Sigmoid colon (tissue), 7 donors: ENCODE measurements around the gene SFT2D3. TPM values are rescaled to one million over a fixed set of nuclear protein-coding genes. Genes with fewer than 3 reads are reported as not detected.

Experiments used
- DNase-seq: peaks from one replicate; pipeline ENCODE4 v3.0.0-alpha.2; 2019
- H3K27ac ChIP-seq, 4 donors: fragments of 200-600 bp; sonication (generic); one replicate each; pipeline ENCODE4 v1.5.1; 2016 to 2019; ENCODE audit warnings: mild to moderate bottlenecking in 1 of 4
- H3K27me3 ChIP-seq, 3 donors: fragments of 200-600 bp; sonication (generic); one replicate each; pipeline ENCODE4 v1.5.1; 2019; ENCODE audit warnings: mild to moderate bottlenecking in 1 of 3
- H3K36me3 ChIP-seq, 4 donors: fragments of 200-600 bp; sonication (generic); one replicate each; pipeline ENCODE4 v1.5.1; 2016 to 2019
- H3K4me1 ChIP-seq, 4 donors: fragments of 200-600 bp; sonication (generic); one replicate each; pipeline ENCODE4 v1.5.1; 2017 to 2019
- H3K4me3 ChIP-seq, 4 donors: fragments of 200-600 bp; sonication (generic); one replicate each; pipeline ENCODE4 v1.5.1; 2017 to 2019; ENCODE audit warnings: mild to moderate bottlenecking in 2 of 4, moderate library complexity in 1 of 4
- H3K9me3 ChIP-seq, 4 donors: fragments of 200-600 bp in 3 of 4; sonication (generic) in 3 of 4; one replicate each; pipeline versions ENCODE4 v1.5.1 to v1.6.1; 2013 to 2019
- EP300 ChIP-seq, 4 donors: sonication (generic); formaldehyde crosslinking; IDR thresholded peaks; one replicate each; pipeline ENCODE4 v1.6.1; 2017; ENCODE audit warnings: antibody characterized with exemption in 4 of 4
- POLR2A ChIP-seq, 2 donors: fragments of 450-650 bp; IDR thresholded peaks; one replicate each; pipeline ENCODE4 v1.6.1; 2016; ENCODE audit warnings: antibody characterized with exemption in 2 of 2, mild to moderate bottlenecking in 2 of 2, moderate library complexity in 2 of 2
- POLR2AphosphoS5 ChIP-seq, 4 donors: sonication (generic); formaldehyde crosslinking; IDR thresholded peaks; one replicate each; pipeline ENCODE4 v1.6.1; 2017; ENCODE audit warnings: antibody characterized with exemption in 4 of 4
- WGBS, 2 donors: extraction: QIAGEN DNeasy Blood & Tissue Kit; methylation state at CpG; one replicate each; pipeline ENCODE4 v1.1.7; 2013; 5-methylcytosine and 5-hydroxymethylcytosine counted together
- intact Hi-C: fragments of 100-400 bp; cut with DNase I; formaldehyde crosslinking; loops from one replicate; pipeline ENCODE4 v1.15.1; 2023
- polyA plus RNA-seq, 3 donors: library from polyadenylated mRNA; stranded (reverse); fragments of 200-250 nt; gene quantifications; one replicate each; pipeline ENCODE4 v1.2.3, GENCODE V29; 2013
- total RNA-seq, 4 donors: library from RNA; depleted of rRNA; stranded (reverse); fragments of >200 nt; gene quantifications; one replicate each; pipeline ENCODE4 v1.1.0, GENCODE V29; 2016
- TF ChIP-seq, protein P1 (sequence below), 4 experiments: fragments of 450-650 bp in 3 of 4; fragments of 200-600 bp in 1 of 4; IDR thresholded peaks; one replicate each; pipeline ENCODE4 v1.5.1; 2016 to 2019; ENCODE audit warnings: antibody characterized with exemption in 4 of 4, mild to moderate bottlenecking in 3 of 4, moderate library complexity in 2 of 4
- donor health status: healthy with polysubstance abuse.
- donor health status: Bipolar disorder and iron deficiency.
- donor health status: healthy.

Gene SFT2D3
- total and polyA plus RNA-seq, 7 donors = 1.4 to 8.6 (median 6.5) TPM

DNA sequence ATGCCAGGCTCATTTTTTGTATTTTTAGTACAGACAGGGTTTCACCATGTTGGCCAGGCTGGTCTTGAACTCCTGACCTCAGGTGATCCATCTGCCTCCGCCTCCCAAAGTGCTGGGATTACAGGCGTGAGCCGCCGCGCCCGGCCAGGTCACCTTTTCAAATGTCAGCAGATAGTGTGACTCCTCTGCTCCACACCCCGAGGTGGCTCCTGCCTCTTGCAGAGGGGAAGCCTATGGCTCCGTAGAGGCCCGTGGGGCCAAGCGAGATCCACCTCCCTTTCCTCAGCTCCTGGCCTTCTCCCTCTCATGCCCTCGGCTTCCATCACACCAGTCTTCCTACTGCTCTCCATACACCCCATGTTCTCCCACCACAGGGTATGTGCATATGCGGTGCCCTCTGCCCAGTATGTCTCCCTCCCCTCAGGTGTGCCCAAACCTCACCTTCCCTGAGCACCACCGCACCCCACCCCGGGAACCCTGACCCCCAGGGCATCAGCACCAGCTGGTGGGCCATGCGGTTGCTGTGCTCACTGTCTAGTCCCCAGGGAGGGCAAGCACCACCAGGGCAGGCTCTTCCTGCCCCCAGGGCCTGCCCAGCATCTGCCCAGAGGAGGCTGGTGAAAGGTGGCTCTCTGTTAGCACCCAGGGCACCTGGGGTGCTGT, 44.6 kb upstream of the SFT2D3 start:
- peak; percentile 56 for DNase-seq
- H3K4me3 ChIP-seq = no peak overlapping the region
- peaks cover 0 to 100% (median 99%) of the 10 kb centered on the region in 4 donors for H3K4me1 ChIP-seq
- H3K9me3 ChIP-seq = no peaks in the 10 kb centered on the region
- peaks cover 7 to 51% (median 33%) of the 10 kb centered on the region in 4 donors for H3K36me3 ChIP-seq
- 81 to 87% methylated on average over 15 of the region's 15 CpGs for WGBS, 2 donors
- H3K27ac ChIP-seq = peak overlapping the region; percentile 86 to 97 (median 92)
- no peak for TF ChIP-seq POLR2A (IDR thresholded peaks at IDR 0.05)
- no peak for TF ChIP-seq POLR2AphosphoS5 (IDR thresholded peaks at IDR 0.05)
- TF ChIP-seq, protein P1, sequence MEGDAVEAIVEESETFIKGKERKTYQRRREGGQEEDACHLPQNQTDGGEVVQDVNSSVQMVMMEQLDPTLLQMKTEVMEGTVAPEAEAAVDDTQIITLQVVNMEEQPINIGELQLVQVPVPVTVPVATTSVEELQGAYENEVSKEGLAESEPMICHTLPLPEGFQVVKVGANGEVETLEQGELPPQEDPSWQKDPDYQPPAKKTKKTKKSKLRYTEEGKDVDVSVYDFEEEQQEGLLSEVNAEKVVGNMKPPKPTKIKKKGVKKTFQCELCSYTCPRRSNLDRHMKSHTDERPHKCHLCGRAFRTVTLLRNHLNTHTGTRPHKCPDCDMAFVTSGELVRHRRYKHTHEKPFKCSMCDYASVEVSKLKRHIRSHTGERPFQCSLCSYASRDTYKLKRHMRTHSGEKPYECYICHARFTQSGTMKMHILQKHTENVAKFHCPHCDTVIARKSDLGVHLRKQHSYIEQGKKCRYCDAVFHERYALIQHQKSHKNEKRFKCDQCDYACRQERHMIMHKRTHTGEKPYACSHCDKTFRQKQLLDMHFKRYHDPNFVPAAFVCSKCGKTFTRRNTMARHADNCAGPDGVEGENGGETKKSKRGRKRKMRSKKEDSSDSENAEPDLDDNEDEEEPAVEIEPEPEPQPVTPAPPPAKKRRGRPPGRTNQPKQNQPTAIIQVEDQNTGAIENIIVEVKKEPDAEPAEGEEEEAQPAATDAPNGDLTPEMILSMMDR (IDR thresholded peaks at IDR 0.05) = no peak
- no peak for TF ChIP-seq EP300 (IDR thresholded peaks at IDR 0.05)
- intact Hi-C loops = no loop called here
- no peaks in the 10 kb centered on the region for H3K27me3 ChIP-seq

DNA sequence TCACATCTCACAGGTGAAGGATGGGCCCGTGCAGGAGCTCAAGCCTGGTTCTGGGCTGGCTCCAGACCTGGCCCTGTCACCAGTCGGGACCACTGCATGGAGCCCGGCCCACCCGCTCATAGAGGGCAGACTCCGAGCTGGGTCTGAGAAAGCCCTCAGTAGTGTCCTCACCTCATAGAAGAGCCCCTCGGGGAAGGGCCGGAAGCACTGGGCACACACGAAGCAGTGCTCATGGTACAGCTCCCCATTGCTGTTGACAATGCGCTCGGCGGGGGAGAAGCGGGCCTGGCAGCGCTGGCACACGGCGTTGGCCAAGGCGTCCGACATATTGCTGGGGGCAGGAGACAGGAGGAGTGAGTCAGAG, 44.1 kb upstream of the SFT2D3 start:
- peaks cover 7 to 51% (median 33%) of the 10 kb centered on the region in 4 donors for H3K36me3 ChIP-seq
- H3K27ac ChIP-seq = peak overlapping the region; percentile 86 to 97 (median 92)
- intact Hi-C loops = no loop called here
- H3K4me3 ChIP-seq = no peak overlapping the region
- TF ChIP-seq, protein P1 (IDR thresholded peaks at IDR 0.05) = no peak
- peak in 1 of 4 donors; percentile 1 for TF ChIP-seq EP300 (IDR thresholded peaks at IDR 0.05)
- no peak for TF ChIP-seq POLR2A (IDR thresholded peaks at IDR 0.05)
- peak in 3 of 4 donors; percentile 4 to 48 (median 36) for TF ChIP-seq POLR2AphosphoS5 (IDR thresholded peaks at IDR 0.05)
- DNase-seq = no peak
- WGBS, 2 donors = 93% methylated on average over 17 of the region's 17 CpGs
- H3K27me3 ChIP-seq = no peaks in the 10 kb centered on the region
- H3K4me1 ChIP-seq = peaks cover 0 to 100% (median 100%) of the 10 kb centered on the region in 4 donors
- H3K9me3 ChIP-seq = no peaks in the 10 kb centered on the region

DNA sequence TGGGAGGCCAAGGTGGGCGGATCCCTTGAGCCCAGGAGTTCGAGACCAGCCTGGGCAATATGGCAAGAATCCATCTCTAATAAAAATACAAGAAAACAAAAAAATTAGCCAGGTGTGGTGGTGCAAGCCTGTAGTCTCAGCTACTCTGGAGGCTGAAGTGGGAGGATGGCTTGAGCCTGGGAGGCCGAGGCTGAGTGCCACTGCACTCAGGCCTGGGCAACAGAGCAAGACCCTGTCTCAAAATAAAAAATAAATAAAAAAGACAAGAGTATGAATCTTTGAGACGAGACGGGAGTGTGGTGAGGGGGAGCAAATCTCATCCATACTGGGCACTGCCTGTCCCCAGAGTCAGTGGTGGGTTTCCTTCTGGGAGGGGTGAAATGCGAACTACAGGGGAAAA, 43.2 kb upstream of the SFT2D3 start:
- Histone ChIP-seq H3K4me1 (peaks cover 0 to 100% (median 100%) of the 10 kb centered on the region in 4 donors), H3K4me3 (no peak overlapping the region)
- whole genome bisulfite sequencing, 2 donors = 81 to 87% methylated on average over 6 of the region's 6 CpGs

DNA sequence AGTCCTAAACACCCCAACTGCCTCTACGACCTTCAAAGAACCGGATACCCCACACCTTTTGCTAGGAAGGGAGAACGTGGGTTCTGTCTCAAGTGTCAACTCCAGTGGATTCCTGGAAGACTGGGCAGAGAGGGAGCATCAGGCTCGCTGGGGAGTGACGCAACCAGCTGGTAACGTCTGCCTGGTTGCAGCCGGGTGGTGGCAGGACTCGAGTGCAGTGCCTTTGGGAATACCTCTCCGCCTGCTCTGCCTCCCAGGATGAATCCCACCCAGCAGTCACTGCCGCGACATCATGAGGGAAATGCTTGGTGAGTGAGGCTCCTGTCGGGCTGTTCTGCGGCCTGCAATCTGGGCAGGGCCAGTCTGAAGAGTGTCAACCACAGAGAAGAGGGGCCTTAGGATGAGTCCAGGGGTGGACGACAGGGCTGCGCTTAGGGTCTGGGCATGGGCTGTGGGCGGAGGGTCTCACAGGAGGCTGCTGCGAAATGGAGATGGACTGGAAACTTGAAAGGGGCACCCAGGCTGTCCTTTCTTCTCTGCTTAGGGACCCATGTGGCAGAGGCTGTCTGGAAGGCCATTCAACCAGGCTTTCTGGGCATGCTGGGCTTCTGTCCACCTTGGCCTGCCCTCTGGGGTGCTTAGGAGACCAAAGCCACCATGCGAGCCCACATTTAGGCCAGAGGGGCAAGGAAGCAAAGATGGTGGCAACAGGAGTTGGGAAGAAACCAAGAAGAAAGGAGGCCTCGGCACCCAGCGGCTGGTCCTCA, 42.5 kb upstream of the SFT2D3 start:
- peak; percentile 93 for DNase-seq
- TF ChIP-seq POLR2AphosphoS5 (IDR thresholded peaks at IDR 0.05) = peak; percentile 63 to 79 (median 68)
- TF ChIP-seq, protein P1 (IDR thresholded peaks at IDR 0.05) = no peak
- TF ChIP-seq EP300 (IDR thresholded peaks at IDR 0.05) = peak in 1 of 4 donors; percentile 50
- TF ChIP-seq POLR2A (IDR thresholded peaks at IDR 0.05) = no peak
- Histone ChIP-seq H3K4me3 (peak overlapping the region in 2 of 4 donors; percentile 6 to 24), H3K9me3 (no peaks in the 10 kb centered on the region), H3K4me1 (peaks cover 0 to 100% (median 100%) of the 10 kb centered on the region in 4 donors), H3K36me3 (peaks cover 7 to 40% (median 25%) of the 10 kb centered on the region in 4 donors), H3K27ac (peak overlapping the region; percentile 86 to 97 (median 92)), H3K27me3 (no peaks in the 10 kb centered on the region)
- intact Hi-C loops = no loop called here
- 92 to 93% methylated on average over 20 of the region's 20 CpGs for WGBS, 2 donors

More for the DNA sequence above, 43.2 kb upstream of the SFT2D3 start:
- Histone ChIP-seq H3K9me3 (no peaks in the 10 kb centered on the region), H3K36me3 (peaks cover 7 to 46% (median 31%) of the 10 kb centered on the region in 4 donors), H3K27ac (peak overlapping the region; percentile 86 to 97 (median 92)), H3K27me3 (no peaks in the 10 kb centered on the region)
- DNase-seq = no peak
- TF ChIP-seq, protein P1 (IDR thresholded peaks at IDR 0.05) = no peak
- no peak for TF ChIP-seq EP300 (IDR thresholded peaks at IDR 0.05)
- TF ChIP-seq POLR2A (IDR thresholded peaks at IDR 0.05) = no peak
- TF ChIP-seq POLR2AphosphoS5 (IDR thresholded peaks at IDR 0.05) = no peak
- intact Hi-C loops = no loop called here
